ENCODE data around the gene HAUS8.

DNA sequence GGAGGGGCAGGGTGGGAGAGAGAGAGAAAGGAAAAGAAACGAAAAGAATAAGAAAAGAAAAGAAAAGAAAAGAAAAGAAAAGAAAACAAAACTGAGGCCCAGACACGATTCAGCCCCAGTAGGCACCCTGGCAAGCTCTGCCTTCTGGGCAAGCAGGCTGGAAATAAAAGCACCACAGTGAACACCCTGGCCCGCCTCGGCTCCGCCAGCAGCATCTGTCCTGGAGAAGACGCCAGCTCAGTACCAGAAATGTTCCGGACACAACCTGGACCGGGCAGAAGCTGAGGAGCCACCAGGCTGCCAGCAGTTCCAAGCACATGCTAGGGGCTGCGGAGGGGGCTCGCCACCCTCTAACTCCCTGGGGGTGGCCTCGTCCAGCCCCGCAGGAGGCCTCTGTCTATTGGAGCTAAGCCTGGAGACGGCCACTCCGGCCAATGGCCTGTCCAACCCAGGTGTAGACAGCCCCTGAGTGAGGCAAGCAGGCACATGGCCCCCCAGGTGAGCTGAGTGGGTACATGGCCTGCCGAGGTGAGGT, 37.2 kb downstream of the HAUS8 start:
- TF ChIP-seq, protein P1, sequence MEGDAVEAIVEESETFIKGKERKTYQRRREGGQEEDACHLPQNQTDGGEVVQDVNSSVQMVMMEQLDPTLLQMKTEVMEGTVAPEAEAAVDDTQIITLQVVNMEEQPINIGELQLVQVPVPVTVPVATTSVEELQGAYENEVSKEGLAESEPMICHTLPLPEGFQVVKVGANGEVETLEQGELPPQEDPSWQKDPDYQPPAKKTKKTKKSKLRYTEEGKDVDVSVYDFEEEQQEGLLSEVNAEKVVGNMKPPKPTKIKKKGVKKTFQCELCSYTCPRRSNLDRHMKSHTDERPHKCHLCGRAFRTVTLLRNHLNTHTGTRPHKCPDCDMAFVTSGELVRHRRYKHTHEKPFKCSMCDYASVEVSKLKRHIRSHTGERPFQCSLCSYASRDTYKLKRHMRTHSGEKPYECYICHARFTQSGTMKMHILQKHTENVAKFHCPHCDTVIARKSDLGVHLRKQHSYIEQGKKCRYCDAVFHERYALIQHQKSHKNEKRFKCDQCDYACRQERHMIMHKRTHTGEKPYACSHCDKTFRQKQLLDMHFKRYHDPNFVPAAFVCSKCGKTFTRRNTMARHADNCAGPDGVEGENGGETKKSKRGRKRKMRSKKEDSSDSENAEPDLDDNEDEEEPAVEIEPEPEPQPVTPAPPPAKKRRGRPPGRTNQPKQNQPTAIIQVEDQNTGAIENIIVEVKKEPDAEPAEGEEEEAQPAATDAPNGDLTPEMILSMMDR (IDR thresholded peaks at IDR 0.05; ENCODE audit: poor library complexity, severe bottlenecking) = no peak
- TF ChIP-seq EP300 (conservative IDR thresholded peaks at IDR 0.05; ENCODE audit: poor library complexity, severe bottlenecking) (no peak), RAD21 (conservative IDR thresholded peaks at IDR 0.05) (no peak), POLR2AphosphoS5 (IDR thresholded peaks at IDR 0.05) (no peak), EZH2 (IDR thresholded peaks at IDR 0.05; ENCODE audit: borderline replicate concordance, insufficient read depth, low read length, poor library complexity, severe bottlenecking) (no peak), TAF1 (IDR thresholded peaks at IDR 0.05; ENCODE audit: low read depth) (no peak), MXI1 (conservative IDR thresholded peaks at IDR 0.05; ENCODE audit: poor library complexity, severe bottlenecking) (no peak), SMC3 (conservative IDR thresholded peaks at IDR 0.05; ENCODE audit: poor library complexity) (no peak)

Measured in neural cell (in vitro differentiated cells).